KMS-11 (cell line): ENCODE data around the gene PCDHGB7.
"Not testable (repeated sequence)": the region's sequence is repeated elsewhere in the genome, so short reads cannot be mapped to it uniquely, and the experiment has no call there.

Experiments
- H2AFZ ChIP-seq: fragments of 200-600 bp; sonication (generic); 2 replicates; pipeline ENCODE4 v1.6.1; 2016; ENCODE audit warnings: antibody characterized with exemption, mixed run types, low read depth
- H3K27ac ChIP-seq: fragments of 200-600 bp; sonication (generic); 2 replicates; pipeline ENCODE4 v1.6.1; 2016; ENCODE audit warnings: mild to moderate bottlenecking, mixed run types
- H3K27me3 ChIP-seq: fragments of 200-600 bp; sonication (generic); 2 replicates; pipeline ENCODE4 v1.6.1; 2017; ENCODE audit warnings: mild to moderate bottlenecking, low read depth, mixed run types, moderate library complexity; ENCODE audit not compliant: insufficient read depth
- H3K36me3 ChIP-seq: fragments of 200-600 bp; sonication (generic); 2 replicates; pipeline ENCODE4 v1.6.1; 2017; ENCODE audit warnings: mild to moderate bottlenecking, mixed run types; ENCODE audit not compliant: insufficient read depth
- H3K4me1 ChIP-seq: fragments of 200-600 bp; sonication (generic); 2 replicates; pipeline ENCODE4 v1.6.1; 2016; ENCODE audit warnings: mild to moderate bottlenecking, low read depth, mixed run types; ENCODE audit not compliant: poor library complexity, severe bottlenecking
- H3K4me2 ChIP-seq: fragments of 200-600 bp; sonication (generic); 2 replicates; pipeline ENCODE4 v1.7.0; 2016; ENCODE audit warnings: mild to moderate bottlenecking, mixed run types
- H3K4me3 ChIP-seq: fragments of 200-600 bp; sonication (generic); IDR thresholded peaks from 2 replicates; pipeline ENCODE4 v1.6.1; 2017; ENCODE audit warnings: low read depth, low read length, mixed read lengths; ENCODE audit not compliant: insufficient read depth
- H3K79me2 ChIP-seq: fragments of 200-600 bp; sonication (generic); 2 replicates; pipeline ENCODE4 v1.6.1; 2016; ENCODE audit warnings: low read depth, mixed run types; ENCODE audit not compliant: insufficient read depth
- H3K9ac ChIP-seq: fragments of 200-600 bp; sonication (generic); 2 replicates; pipeline ENCODE4 v1.6.1; 2016; ENCODE audit warnings: mild to moderate bottlenecking, mixed run types
- H4K20me1 ChIP-seq: fragments of 200-600 bp; sonication (generic); 2 replicates; pipeline ENCODE4 v1.6.1; 2016; ENCODE audit warnings: mild to moderate bottlenecking, mixed run types; ENCODE audit not compliant: insufficient read depth
- TF ChIP-seq, protein P1 (sequence below): fragments of 200-600 bp; sonication (generic); conservative IDR thresholded peaks from 2 replicates; pipeline ENCODE4 v1.6.1; 2017; ENCODE audit warnings: low read depth, mild to moderate bottlenecking, antibody characterized with exemption, low read length, moderate library complexity, mixed read lengths

PCDHGB7 gene

DNA sequence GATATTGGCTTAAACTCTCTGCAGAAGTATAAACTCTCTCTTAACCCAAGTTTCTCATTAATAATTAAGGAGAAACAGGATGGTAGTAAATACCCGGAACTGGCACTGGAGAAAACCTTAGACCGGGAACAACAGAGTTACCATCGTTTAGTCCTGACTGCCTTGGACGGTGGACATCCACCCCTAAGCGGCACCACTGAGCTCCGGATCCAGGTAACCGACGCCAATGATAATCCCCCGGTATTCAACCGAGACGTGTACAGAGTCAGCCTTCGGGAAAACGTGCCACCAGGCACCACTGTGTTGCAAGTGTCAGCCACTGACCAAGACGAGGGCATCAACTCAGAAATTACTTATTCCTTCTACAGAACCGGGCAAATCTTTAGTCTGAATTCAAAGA lies 18.9 kb upstream of the PCDHGB7 start:
- Histone ChIP-seq H3K27me3 (no peaks in the 10 kb centered on the region), H3K9ac (no peak overlapping the region), H3K4me3 (no peak overlapping the region), H3K27ac (no peak overlapping the region), H3K79me2 (no peaks in the 10 kb centered on the region), H3K36me3 (no peaks in the 10 kb centered on the region), H4K20me1 (no peaks in the 10 kb centered on the region), H2AFZ (no peak overlapping the region), H3K4me2 (no peak overlapping the region), H3K4me1 (no peaks in the 10 kb centered on the region)
- TF ChIP-seq, protein P1, sequence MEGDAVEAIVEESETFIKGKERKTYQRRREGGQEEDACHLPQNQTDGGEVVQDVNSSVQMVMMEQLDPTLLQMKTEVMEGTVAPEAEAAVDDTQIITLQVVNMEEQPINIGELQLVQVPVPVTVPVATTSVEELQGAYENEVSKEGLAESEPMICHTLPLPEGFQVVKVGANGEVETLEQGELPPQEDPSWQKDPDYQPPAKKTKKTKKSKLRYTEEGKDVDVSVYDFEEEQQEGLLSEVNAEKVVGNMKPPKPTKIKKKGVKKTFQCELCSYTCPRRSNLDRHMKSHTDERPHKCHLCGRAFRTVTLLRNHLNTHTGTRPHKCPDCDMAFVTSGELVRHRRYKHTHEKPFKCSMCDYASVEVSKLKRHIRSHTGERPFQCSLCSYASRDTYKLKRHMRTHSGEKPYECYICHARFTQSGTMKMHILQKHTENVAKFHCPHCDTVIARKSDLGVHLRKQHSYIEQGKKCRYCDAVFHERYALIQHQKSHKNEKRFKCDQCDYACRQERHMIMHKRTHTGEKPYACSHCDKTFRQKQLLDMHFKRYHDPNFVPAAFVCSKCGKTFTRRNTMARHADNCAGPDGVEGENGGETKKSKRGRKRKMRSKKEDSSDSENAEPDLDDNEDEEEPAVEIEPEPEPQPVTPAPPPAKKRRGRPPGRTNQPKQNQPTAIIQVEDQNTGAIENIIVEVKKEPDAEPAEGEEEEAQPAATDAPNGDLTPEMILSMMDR = no peak

DNA sequence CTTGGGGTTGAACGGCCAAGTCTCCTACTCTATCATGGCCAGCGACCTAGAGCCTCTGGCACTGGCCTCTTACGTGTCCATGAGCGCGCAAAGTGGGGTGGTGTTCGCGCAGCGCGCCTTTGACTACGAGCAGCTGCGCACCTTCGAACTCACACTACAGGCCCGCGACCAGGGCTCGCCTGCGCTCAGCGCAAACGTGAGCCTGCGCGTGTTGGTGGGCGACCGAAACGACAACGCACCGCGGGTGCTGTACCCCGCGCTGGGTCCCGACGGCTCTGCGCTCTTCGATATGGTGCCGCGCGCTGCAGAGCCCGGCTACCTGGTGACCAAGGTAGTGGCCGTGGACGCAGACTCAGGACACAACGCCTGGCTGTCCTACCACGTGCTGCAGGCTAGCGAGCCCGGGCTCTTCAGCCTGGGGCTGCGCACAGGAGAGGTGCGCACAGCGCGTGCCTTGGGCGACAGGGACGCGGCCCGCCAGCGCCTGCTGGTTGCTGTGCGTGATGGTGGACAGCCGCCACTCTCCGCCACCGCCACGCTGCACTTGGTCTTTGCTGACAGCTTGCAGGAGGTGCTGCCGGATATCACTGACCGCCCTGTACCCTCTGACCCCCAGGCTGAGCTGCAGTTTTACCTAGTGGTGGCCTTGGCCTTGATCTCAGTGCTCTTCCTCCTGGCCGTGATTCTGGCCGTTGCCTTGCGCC lies 17.8 kb upstream of the PCDHGB7 start:
- Histone ChIP-seq H2AFZ (no peak overlapping the region), H3K4me2 (no peak overlapping the region), H3K4me1 (no peaks in the 10 kb centered on the region), H4K20me1 (no peaks in the 10 kb centered on the region), H3K9ac (no peak overlapping the region), H3K27ac (no peak overlapping the region), H3K4me3 (no peak overlapping the region), H3K27me3 (no peaks in the 10 kb centered on the region), H3K36me3 (no peaks in the 10 kb centered on the region), H3K79me2 (no peaks in the 10 kb centered on the region)
- TF ChIP-seq, protein P1 = no peak

DNA sequence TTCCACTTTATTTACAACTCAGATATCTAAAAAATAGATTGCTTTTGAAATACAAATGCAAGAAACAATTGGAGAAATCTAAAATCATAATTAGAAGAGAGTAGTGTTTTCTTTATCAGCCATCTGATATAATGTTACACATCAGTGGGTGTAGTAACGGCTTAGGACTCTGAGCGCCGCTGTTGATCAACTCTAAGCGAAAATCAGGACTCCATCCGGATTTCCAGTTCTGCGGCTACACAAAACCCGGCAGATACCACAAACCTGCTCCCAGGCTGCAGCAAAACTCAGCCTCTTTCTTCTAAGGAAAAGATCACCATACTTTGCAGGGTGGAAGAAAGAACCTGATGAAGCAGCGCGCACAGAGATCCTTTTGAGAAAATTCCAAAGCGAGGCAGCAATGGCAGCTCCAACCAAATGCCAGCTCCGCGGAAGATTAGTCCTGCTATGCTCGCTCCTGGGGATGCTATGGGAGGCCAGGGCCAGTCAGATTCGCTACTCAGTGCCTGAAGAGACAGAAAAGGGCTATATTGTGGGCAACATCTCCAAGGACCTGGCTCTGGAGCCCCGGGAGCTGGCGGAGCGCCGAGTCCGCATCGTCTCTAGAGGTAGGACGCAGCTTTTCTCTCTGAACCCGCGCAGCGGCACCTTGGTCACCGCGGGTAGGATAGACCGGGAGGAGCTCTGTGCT lies 14.8 kb upstream of the PCDHGB7 start, which contains the start of gene PCDHGA9:
Gene PCDHGA9, plus strand, starts transcription at position 226 of the 691 bp plus-strand sequence. Its CDS starts 175 bp downstream, at position 401.
- no peaks in the 10 kb centered on the region for H3K4me1 ChIP-seq
- H3K36me3 ChIP-seq = no peaks in the 10 kb centered on the region
- H3K79me2 ChIP-seq = no peaks in the 10 kb centered on the region
- no peaks in the 10 kb centered on the region for H3K27me3 ChIP-seq
- no peak within 1 kb of the TSS for H3K4me2 ChIP-seq
- TF ChIP-seq, protein P1 = no peak
- H2AFZ ChIP-seq = no peak within 1 kb of the TSS
- H3K4me3 ChIP-seq = no peak within 1 kb of the TSS
- no peak within 1 kb of the TSS for H3K9ac ChIP-seq
- H4K20me1 ChIP-seq = no peaks in the 10 kb centered on the region
- H3K27ac ChIP-seq = no peak within 1 kb of the TSS

DNA sequence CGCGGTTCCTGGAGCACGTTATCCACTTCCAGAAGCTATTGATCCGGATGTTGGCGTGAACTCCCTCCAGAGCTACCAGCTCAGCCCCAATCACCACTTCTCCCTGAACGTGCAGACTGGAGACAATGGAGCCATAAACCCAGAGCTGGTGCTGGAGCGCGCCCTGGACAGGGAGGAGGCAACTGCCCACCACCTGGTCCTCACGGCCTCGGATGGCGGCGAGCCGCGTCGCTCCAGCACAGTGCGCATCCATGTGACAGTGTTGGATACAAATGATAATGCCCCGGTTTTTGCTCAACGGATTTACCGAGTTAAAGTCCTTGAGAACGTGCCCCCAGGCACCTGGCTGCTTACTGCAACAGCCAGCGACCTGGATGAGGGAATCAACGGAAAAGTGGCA lies 14.1 kb upstream of the PCDHGB7 start:
- TF ChIP-seq, protein P1 = no peak
- H3K4me1 ChIP-seq = no peaks in the 10 kb centered on the region
- H3K79me2 ChIP-seq = no peaks in the 10 kb centered on the region
- H3K27me3 ChIP-seq = no peaks in the 10 kb centered on the region
- no peak overlapping the region for H2AFZ ChIP-seq
- no peak overlapping the region for H3K4me3 ChIP-seq
- H3K4me2 ChIP-seq = no peak overlapping the region
- no peaks in the 10 kb centered on the region for H3K36me3 ChIP-seq
- no peak overlapping the region for H3K27ac ChIP-seq
- no peak overlapping the region for H3K9ac ChIP-seq
- no peaks in the 10 kb centered on the region for H4K20me1 ChIP-seq

DNA sequence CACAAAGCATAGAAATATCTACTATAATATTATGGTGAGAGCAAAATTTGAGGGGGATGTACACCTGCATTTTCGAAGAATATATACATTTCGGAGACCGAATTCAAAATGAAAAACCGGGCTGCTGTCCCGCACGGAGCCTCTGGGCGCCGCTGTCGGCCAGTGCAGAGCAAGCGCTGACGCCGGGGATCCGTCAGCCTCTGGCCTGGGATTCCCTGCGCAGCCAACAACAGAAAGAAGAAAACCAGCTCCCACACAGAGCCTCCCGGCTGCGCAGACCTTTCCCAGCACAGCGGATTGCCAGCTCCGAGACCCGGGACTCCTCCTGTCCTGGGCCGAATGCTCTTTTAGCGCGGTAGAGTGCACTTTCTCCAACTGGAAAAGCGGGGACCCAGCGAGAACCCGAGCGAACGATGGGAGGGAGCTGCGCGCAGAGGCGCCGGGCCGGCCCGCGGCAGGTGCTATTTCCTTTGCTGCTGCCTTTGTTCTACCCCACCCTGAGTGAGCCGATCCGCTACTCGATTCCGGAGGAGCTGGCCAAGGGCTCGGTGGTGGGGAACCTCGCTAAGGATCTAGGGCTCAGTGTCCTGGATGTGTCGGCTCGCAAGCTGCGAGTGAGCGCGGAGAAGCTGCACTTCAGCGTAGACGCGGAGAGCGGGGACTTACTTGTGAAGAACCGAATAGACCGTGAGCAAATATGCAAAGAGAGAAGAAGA lies 9.5 kb upstream of the PCDHGB7 start, which contains the start of gene PCDHGB6:
Gene PCDHGB6, plus strand, starts transcription at position 232 of the 716 bp plus-strand sequence. Its CDS starts 182 bp downstream, at position 414.
- not testable (repeated sequence) for H3K36me3 ChIP-seq, H3K27ac ChIP-seq, H3K79me2 ChIP-seq, H3K27me3 ChIP-seq, H4K20me1 ChIP-seq, H3K9ac ChIP-seq, H2AFZ ChIP-seq, H3K4me1 ChIP-seq, H3K4me2 ChIP-seq, H3K4me3 ChIP-seq
